Measurements from ENCODE around the gene RNF149. TPM values are rescaled to one million over a fixed set of nuclear protein-coding genes. Genes with fewer than 3 reads are reported as not detected.

RNF149 gene
- total and polyA plus RNA-seq, 9 of the 15 experiments (the other 6 are each of a cell fraction or from before 2014, with no cell fraction given), result 9.0 to 31.5 (median 22.8) TPM

DNA sequence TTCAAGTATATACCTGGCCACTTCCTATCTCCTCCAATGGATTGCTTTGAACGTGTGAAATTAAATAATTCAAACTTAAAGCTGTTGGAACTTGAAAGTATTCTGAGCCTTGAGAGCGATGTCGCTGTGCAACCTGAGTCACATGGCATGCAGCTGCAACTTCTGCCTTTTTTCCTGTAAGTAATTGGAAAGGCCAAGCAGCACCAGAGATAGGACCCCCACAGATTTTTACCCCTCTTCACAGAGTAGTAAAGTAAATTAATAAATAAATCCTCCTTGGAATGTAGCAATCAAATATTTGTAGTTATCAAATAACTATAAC, 3.2 kb upstream of the RNF149 start:
- peaks cover under 1% of the 10 kb centered on the region; the same call in 1 of the 3 replicates for H3K36me3 ChIP-seq (ENCODE audit: control insufficient read depth, insufficient read depth, low read length)
- in situ Hi-C loops (cut with MboI) (no loop called here), intact Hi-C loops (cut with micrococcal nuclease) (no loop called here)
- ATAC-seq, result no peak
- no peak for DNase-seq (ENCODE audit: extremely low read depth in 1 of 4, low spot score in 3 of 4)
- peak; percentile 59 for TF ChIP-seq L3MBTL2 (IDR thresholded peaks at IDR 0.05)
- no peak for TF ChIP-seq ETS1 (conservative IDR thresholded peaks at IDR 0.05; ENCODE audit: control insufficient read depth, low read depth, low read length)
- no peak for TF ChIP-seq NR2C1 (IDR thresholded peaks at IDR 0.05)
- 0 out of 2 replicates have a peak, but pooled peaks have one; percentile 1 for TF ChIP-seq NR2C1 (tag; IDR thresholded peaks at IDR 0.05)
- TF ChIP-seq NR2C2 (CRISPR knock-in tag; IDR thresholded peaks at IDR 0.05), result no peak
- TF ChIP-seq NR2C2 (tag; IDR thresholded peaks at IDR 0.05), result 0 out of 2 replicates have a peak, but pooled peaks have one; percentile 5
- H2AFZ ChIP-seq (ENCODE audit: low read depth, low read length), result peak overlapping the region; percentile 26; the same call in 1 of the 2 replicates
- peaks cover 11 to 16% of the 10 kb centered on the region in 2 experiments; a peak in 4 of 5 replicates for H3K4me1 ChIP-seq (replicated peaks in 1 of 2; ENCODE audit: control insufficient read depth in 2 of 2, insufficient read depth in 2 of 2, low read length in 2 of 2)
- FAIRE-seq, result no peak
- ChIA-PET CTCF (ENCODE audit: low intra/inter-chr PET ratio) (no interaction called here), POLR2A (no interaction called here)
- H3K27ac ChIP-seq (ENCODE audit: extremely low read depth, low read depth, low read length), result no peak overlapping the region
- H3K4me2 ChIP-seq (ENCODE audit: insufficient read depth, low read length), result no peak overlapping the region
- H3K27me3 ChIP-seq (ENCODE audit: control insufficient read depth in 2 of 2, insufficient read depth in 2 of 2, low read length in 2 of 2), result no peaks in the 10 kb centered on the region
- BruUV-seq (replicated peaks), result no TSS peak
- peaks cover 19% of the 10 kb centered on the region for H3K79me2 ChIP-seq (ENCODE audit: control insufficient read depth, insufficient read depth, low read length)
- 39% methylated on average over 3 of the region's 3 CpGs for WGBS (ENCODE audit: insufficient coverage, low coverage, missing lambda C conversion rate)
- H3K9me3 ChIP-seq (replicated peaks; ENCODE audit: control insufficient read depth, insufficient read depth, low read depth, low read length), result no peaks in the 10 kb centered on the region
- H3K9ac ChIP-seq (ENCODE audit: insufficient read depth in 1 of 2, low read depth in 2 of 2, low read length in 2 of 2), result no peak overlapping the region
- no peaks in the 10 kb centered on the region for H3K9me1 ChIP-seq (ENCODE audit: control insufficient read depth, insufficient read depth, low read length)
- no peak overlapping the region for H3K4me3 ChIP-seq
- H4K20me1 ChIP-seq (replicated peaks; ENCODE audit: control insufficient read depth, insufficient read depth, low read length), result peaks cover 5% of the 10 kb centered on the region
